Measurements from ENCODE around the gene PARD3B.

Gene PARD3B

GRCh38 chr2:204645018-204645773 lies 99.9 kb downstream of the PARD3B start:
- TF ChIP-seq GATA3 (IDR thresholded peaks at IDR 0.05; ENCODE audit: low read depth, low read length) (no peak), GATA2 (IDR thresholded peaks at IDR 0.05; ENCODE audit: low read depth, low read length) (no peak)

- TF ChIP-seq GATA2 (IDR thresholded peaks at IDR 0.05; ENCODE audit: low read depth, low read length) = no peak
- no peak for TF ChIP-seq GATA3 (IDR thresholded peaks at IDR 0.05; ENCODE audit: low read depth, low read length)
These were observed 102.4 kb downstream of the PARD3B start for GRCh38 chr2:204647626-204648025.

GRCh38 chr2:204650611-204651010 lies 105.3 kb downstream of the PARD3B start:
- no peak for TF ChIP-seq GATA3 (IDR thresholded peaks at IDR 0.05; ENCODE audit: low read depth, low read length)
- TF ChIP-seq GATA2 (IDR thresholded peaks at IDR 0.05; ENCODE audit: low read depth, low read length) = no peak

GRCh38 chr2:204652063-204652462 lies 106.8 kb downstream of the PARD3B start:
- no peak for TF ChIP-seq GATA3 (IDR thresholded peaks at IDR 0.05; ENCODE audit: low read depth, low read length)
- TF ChIP-seq GATA2 (IDR thresholded peaks at IDR 0.05; ENCODE audit: low read depth, low read length) = no peak

GRCh38 chr2:204654669-204655068 lies 109.4 kb downstream of the PARD3B start:
- TF ChIP-seq GATA3 (IDR thresholded peaks at IDR 0.05; ENCODE audit: low read depth, low read length) (no peak), GATA2 (IDR thresholded peaks at IDR 0.05; ENCODE audit: low read depth, low read length) (no peak)

- TF ChIP-seq GATA3 (IDR thresholded peaks at IDR 0.05; ENCODE audit: low read depth, low read length) = no peak
- no peak for TF ChIP-seq GATA2 (IDR thresholded peaks at IDR 0.05; ENCODE audit: low read depth, low read length)
These were observed 109.8 kb downstream of the PARD3B start for GRCh38 chr2:204655101-204655500.

GRCh38 chr2:204655626-204656025 lies 110.4 kb downstream of the PARD3B start:
- TF ChIP-seq GATA2 (IDR thresholded peaks at IDR 0.05; ENCODE audit: low read depth, low read length) (no peak), GATA3 (IDR thresholded peaks at IDR 0.05; ENCODE audit: low read depth, low read length) (no peak)

- TF ChIP-seq GATA2 (IDR thresholded peaks at IDR 0.05; ENCODE audit: low read depth, low read length) = no peak
- TF ChIP-seq GATA3 (IDR thresholded peaks at IDR 0.05; ENCODE audit: low read depth, low read length) = no peak
These were observed 111.7 kb downstream of the PARD3B start for GRCh38 chr2:204657024-204657423.

GRCh38 chr2:204662956-204663355 lies 117.7 kb downstream of the PARD3B start:
- TF ChIP-seq GATA3 (IDR thresholded peaks at IDR 0.05; ENCODE audit: low read depth, low read length) (no peak), GATA2 (IDR thresholded peaks at IDR 0.05; ENCODE audit: low read depth, low read length) (no peak)

GRCh38 chr2:204663816-204664425 lies 118.6 kb downstream of the PARD3B start:
- TF ChIP-seq GATA2 (IDR thresholded peaks at IDR 0.05; ENCODE audit: low read depth, low read length) (no peak), GATA3 (IDR thresholded peaks at IDR 0.05; ENCODE audit: low read depth, low read length) (no peak)

- TF ChIP-seq GATA3 (IDR thresholded peaks at IDR 0.05; ENCODE audit: low read depth, low read length) = no peak
- TF ChIP-seq GATA2 (IDR thresholded peaks at IDR 0.05; ENCODE audit: low read depth, low read length) = no peak
These were observed 119.4 kb downstream of the PARD3B start for GRCh38 chr2:204664708-204665121.

- TF ChIP-seq GATA2 (IDR thresholded peaks at IDR 0.05; ENCODE audit: low read depth, low read length) (no peak), GATA3 (IDR thresholded peaks at IDR 0.05; ENCODE audit: low read depth, low read length) (no peak)
These were observed 119.9 kb downstream of the PARD3B start for GRCh38 chr2:204665207-204665606.

GRCh38 chr2:204665771-204666170 lies 120.5 kb downstream of the PARD3B start:
- no peak for TF ChIP-seq GATA2 (IDR thresholded peaks at IDR 0.05; ENCODE audit: low read depth, low read length)
- no peak for TF ChIP-seq GATA3 (IDR thresholded peaks at IDR 0.05; ENCODE audit: low read depth, low read length)

- TF ChIP-seq GATA3 (IDR thresholded peaks at IDR 0.05; ENCODE audit: low read depth, low read length) (no peak), GATA2 (IDR thresholded peaks at IDR 0.05; ENCODE audit: low read depth, low read length) (no peak)
These were observed 122.7 kb downstream of the PARD3B start for GRCh38 chr2:204667990-204668389.

GRCh38 chr2:204669382-204669781 lies 124.1 kb downstream of the PARD3B start:
- TF ChIP-seq GATA3 (IDR thresholded peaks at IDR 0.05; ENCODE audit: low read depth, low read length) (no peak), GATA2 (IDR thresholded peaks at IDR 0.05; ENCODE audit: low read depth, low read length) (no peak)

All from SH-SY5Y (cell line).